VCaP (cell line): ENCODE data around the gene GPR6.

Experiments
- H3K27ac ChIP-seq: fragments of 450-650 bp; 2 replicates; pipeline ENCODE4 v1.5.1; 2017
- CTCF ChIP-seq: fragments of 450-650 bp; conservative IDR thresholded peaks from 2 replicates; pipeline ENCODE4 v1.5.1; 2017; ENCODE audit warnings: mild to moderate bottlenecking, moderate library complexity

The GPR6 gene

GRCh38 chr6:109949281-109950065, 28.6 kb upstream of the GPR6 start:
- no peak for TF ChIP-seq CTCF
- no peak overlapping the region for H3K27ac ChIP-seq

GRCh38 chr6:109955491-109955890, 22.6 kb upstream of the GPR6 start:
- H3K27ac ChIP-seq: no peak overlapping the region
- TF ChIP-seq CTCF: no peak

GRCh38 chr6:109958626-109959025, 19.5 kb upstream of the GPR6 start:
- H3K27ac ChIP-seq: no peak overlapping the region
- no peak for TF ChIP-seq CTCF

DNA sequence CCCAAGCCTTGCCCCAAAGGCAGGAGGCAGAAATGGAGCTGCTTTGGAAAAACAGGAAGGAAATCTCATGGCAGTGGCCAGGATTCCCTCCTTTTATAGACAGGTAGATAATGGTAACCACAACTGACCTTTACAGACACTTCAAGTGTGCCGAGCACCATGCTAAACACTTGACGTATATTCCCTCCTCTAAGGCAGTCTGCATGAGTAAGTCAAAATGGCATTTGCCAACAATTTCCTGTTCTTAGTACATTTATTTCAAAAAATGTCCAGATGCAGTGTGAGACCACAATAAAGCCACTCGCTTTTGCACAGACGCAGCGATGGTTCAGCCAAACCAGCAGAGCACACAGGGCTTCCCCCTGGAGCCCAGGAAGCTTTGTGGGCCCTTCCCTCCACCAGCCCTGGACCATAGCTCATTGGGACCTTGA, 16.5 kb upstream of the GPR6 start:
- no peak for TF ChIP-seq CTCF
- no peak overlapping the region for H3K27ac ChIP-seq

DNA sequence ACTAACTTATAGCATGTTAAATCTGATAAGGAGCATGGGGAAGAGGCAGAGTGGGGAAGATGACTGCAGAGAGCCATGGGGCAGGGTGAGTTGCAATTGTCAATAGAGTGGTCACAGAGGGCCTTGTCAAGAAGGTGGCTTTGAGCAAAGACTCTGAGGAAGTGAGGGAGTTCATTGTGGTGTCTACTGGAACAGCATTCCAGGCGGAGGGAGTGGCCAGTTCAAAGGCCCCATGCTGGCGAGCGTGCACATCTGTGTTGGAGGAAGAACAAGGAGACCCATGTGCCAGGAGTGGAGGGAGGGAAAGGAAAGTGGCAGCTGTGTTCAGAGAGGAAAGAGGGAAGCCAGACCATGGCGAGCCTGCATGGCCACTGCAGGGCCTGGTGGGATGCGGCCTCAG, 15.8 kb upstream of the GPR6 start:
- H3K27ac ChIP-seq: no peak overlapping the region
- TF ChIP-seq CTCF: no peak

DNA sequence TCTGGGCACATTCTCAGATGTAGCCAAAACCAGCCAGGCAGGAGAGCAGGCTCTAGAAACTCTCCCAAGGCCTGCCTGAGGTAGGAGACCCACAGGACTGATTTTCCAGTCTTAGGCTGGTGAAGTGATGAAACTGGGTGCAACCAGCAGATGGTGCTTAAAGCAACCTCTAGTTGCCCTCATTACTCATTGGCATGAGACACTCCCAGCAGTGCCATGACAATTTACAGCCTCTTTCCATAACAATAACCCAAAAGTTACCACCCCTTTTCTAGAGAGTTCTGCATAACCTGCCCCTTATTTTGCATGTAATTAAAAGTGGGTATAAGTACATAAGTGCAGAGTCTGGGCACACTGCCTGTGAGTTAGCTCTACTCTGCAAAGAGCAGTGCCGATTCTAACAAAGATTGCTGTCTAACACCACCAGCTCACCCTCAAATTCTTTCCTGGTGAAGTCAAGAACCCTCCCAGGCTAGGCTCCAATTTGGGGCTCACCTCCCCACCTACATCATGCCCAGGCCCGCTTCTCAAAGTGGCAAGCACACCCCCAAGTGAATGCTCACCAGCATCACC, 14.4 kb upstream of the GPR6 start:
- no peak overlapping the region for H3K27ac ChIP-seq
- TF ChIP-seq CTCF: no peak

DNA sequence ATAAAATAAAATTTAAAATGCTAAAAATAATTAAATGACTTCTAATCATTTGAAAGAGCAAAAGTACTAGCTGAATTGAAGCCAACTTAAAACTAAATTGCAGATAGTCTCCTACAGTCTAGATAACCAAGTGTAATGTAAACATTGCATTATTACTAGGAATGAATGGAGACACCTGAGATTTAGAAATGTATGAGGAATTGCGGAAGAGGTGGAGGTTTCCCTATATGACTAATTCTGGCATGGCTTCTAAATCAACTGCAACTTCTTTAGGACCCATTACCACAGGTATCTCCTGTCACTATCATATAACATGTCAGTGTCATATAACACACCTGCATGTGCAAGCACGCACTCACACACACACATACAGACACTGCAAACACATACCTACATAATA, 13.2 kb upstream of the GPR6 start:
- no peak for TF ChIP-seq CTCF
- H3K27ac ChIP-seq: no peak overlapping the region
